ENCODE data around the gene TRPM1.
A peak's percentile ranks its signal among the peaks of the same experiment; 100 is the strongest.

TRPM1 gene

GRCh38 chr15:31014608-31014925 lies 87.0 kb downstream of the TRPM1 start:
- Histone ChIP-seq H3K4me3 (ENCODE audit: low read depth, low read length) (no peak overlapping the region), H3K36me3 (ENCODE audit: control insufficient read depth in 2 of 2, insufficient read depth in 1 of 2, low read length in 2 of 2) (no peaks in the 10 kb centered on the region), H3K9me3 (ENCODE audit: control insufficient read depth, insufficient read depth, low read depth, low read length) (no peaks in the 10 kb centered on the region), H3K27ac (ENCODE audit: extremely low read depth, low read depth, low read length) (no peak overlapping the region), H3K4me1 (ENCODE audit: control insufficient read depth, insufficient read depth, low read length) (no peaks in the 10 kb centered on the region)
- TF ChIP-seq ZBTB26 (tag by site-specific recombination; optimal IDR thresholded peaks at IDR 0.05) (no peak), ZNF354C (tag by site-specific recombination; IDR thresholded peaks at IDR 0.05; ENCODE audit: borderline replicate concordance, low read depth) (no peak), PRDM2 (tag by site-specific recombination; IDR thresholded peaks at IDR 0.05; ENCODE audit: borderline replicate concordance) (no peak), ZNF785 (tag by site-specific recombination; IDR thresholded peaks at IDR 0.05) (no peak), AEBP2 (tag by site-specific recombination; IDR thresholded peaks at IDR 0.05; ENCODE audit: borderline replicate concordance) (no peak), ZNF707 (tag by site-specific recombination; IDR thresholded peaks at IDR 0.05) (no peak)
- ChIA-PET POLR2A (no interaction called here), CTCF (interaction anchor here (0.7 to 1.0 kb wide), 2 partner anchors 13 to 75 kb away, joined by 3 read pairs; no protein-coding TSS in a partner anchor)

- Histone ChIP-seq H3K9me3 (ENCODE audit: control insufficient read depth, insufficient read depth, low read depth, low read length) (no peaks in the 10 kb centered on the region), H3K4me3 (ENCODE audit: low read depth, low read length) (no peak overlapping the region), H3K4me1 (ENCODE audit: control insufficient read depth, insufficient read depth, low read length) (no peaks in the 10 kb centered on the region), H3K36me3 (ENCODE audit: control insufficient read depth in 2 of 2, insufficient read depth in 1 of 2, low read length in 2 of 2) (no peaks in the 10 kb centered on the region), H3K27ac (ENCODE audit: extremely low read depth, low read depth, low read length) (no peak overlapping the region)
- CTCF ChIA-PET = interaction anchor here (0.7 to 1.0 kb wide), 2 partner anchors 14 to 76 kb away, joined by 3 read pairs; no protein-coding TSS in a partner anchor
- POLR2A ChIA-PET = no interaction called here
- no peak for TF ChIP-seq ZNF560 (tag by site-specific recombination; IDR thresholded peaks at IDR 0.05; ENCODE audit: borderline replicate concordance)
- TF ChIP-seq ZNF830 (tag by site-specific recombination; IDR thresholded peaks at IDR 0.05; ENCODE audit: low read depth) = no peak
- TF ChIP-seq ZNF132 (tag by site-specific recombination; IDR thresholded peaks at IDR 0.05; ENCODE audit: borderline replicate concordance) = no peak
These were observed 87.5 kb downstream of the TRPM1 start for GRCh38 chr15:31013863-31014607.

- Histone ChIP-seq H3K4me1 (ENCODE audit: control insufficient read depth, insufficient read depth, low read length) (no peaks in the 10 kb centered on the region), H3K4me3 (ENCODE audit: low read depth, low read length) (no peak overlapping the region), H3K27ac (ENCODE audit: extremely low read depth, low read depth, low read length) (no peak overlapping the region), H3K36me3 (ENCODE audit: control insufficient read depth in 2 of 2, insufficient read depth in 1 of 2, low read length in 2 of 2) (no peaks in the 10 kb centered on the region), H3K9me3 (ENCODE audit: control insufficient read depth, insufficient read depth, low read depth, low read length) (no peaks in the 10 kb centered on the region)
- POLR2A ChIA-PET = no interaction called here
- TF ChIP-seq ZNF513 (tag by site-specific recombination; IDR thresholded peaks at IDR 0.05) (no peak), ZNF558 (tag by site-specific recombination; IDR thresholded peaks at IDR 0.05) (peak; percentile 99)
- CTCF ChIA-PET = no interaction called here
These were observed 89.1 kb downstream of the TRPM1 start for GRCh38 chr15:31012455-31012854.
